Measurements from ENCODE around the gene SPOCK2. TPM values are rescaled to one million over a fixed set of nuclear protein-coding genes. Genes with fewer than 3 reads are reported as not detected.

Gene SPOCK2
- total and polyA plus RNA-seq, 10 of the 15 experiments (the other 5 are each of a cell fraction or from before 2014, with no cell fraction given) = 0.02 to 1.5 (median 0.58) TPM

DNA sequence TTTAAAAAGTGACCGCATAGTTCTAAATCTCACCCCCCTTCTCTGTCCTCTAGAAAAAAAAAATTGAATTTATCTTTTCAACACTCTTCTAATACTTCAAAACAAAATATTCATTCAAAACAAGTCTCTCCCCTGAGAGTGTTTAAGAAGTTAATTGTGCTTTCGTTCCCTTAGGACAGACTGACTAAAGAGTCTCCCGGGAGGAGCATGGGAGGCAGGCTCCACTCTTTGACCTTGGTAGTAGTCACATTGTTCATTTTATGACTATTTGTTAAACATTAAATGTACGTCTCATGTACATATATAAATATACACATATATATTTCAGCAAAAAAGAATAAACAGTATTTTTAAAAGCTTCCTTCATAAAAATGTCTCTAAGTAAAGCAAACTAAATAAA lies 35.3 kb upstream of the SPOCK2 start:
- RAD21 ChIA-PET (ENCODE audit: unreplicated experiment) = no interaction called here
- ATAC-seq (no peak), FAIRE-seq (no peak)

GRCh38 chr10:72122221-72122620 lies 33.9 kb upstream of the SPOCK2 start:
- H3K9me3 ChIP-seq (replicated peaks; ENCODE audit: control insufficient read depth, insufficient read depth, low read length) = no peaks in the 10 kb centered on the region; the same call in 2 of the 3 replicates
- no peak overlapping the region for H3K27ac ChIP-seq (ENCODE audit: control insufficient read depth, insufficient read depth)
- no peaks in the 10 kb centered on the region for H4K20me1 ChIP-seq (ENCODE audit: control insufficient read depth, insufficient read depth)
- H3K4me1 ChIP-seq (ENCODE audit: control insufficient read depth, insufficient read depth, low read length) = no peaks in the 10 kb centered on the region
- H3K27me3 ChIP-seq (replicated peaks in 1 of 2; ENCODE audit: control insufficient read depth in 2 of 2, insufficient read depth in 2 of 2, low read length in 1 of 2) = no peaks in the 10 kb centered on the region
- no peak overlapping the region for H2AFZ ChIP-seq (ENCODE audit: control insufficient read depth, low read depth, low read length)
- H3K4me3 ChIP-seq = no peak overlapping the region
- BruUV-seq (replicated peaks) = no TSS peak
- TF ChIP-seq, protein P1, sequence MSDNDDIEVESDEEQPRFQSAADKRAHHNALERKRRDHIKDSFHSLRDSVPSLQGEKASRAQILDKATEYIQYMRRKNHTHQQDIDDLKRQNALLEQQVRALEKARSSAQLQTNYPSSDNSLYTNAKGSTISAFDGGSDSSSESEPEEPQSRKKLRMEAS (IDR thresholded peaks at IDR 0.05; ENCODE audit: low read depth, low read length) = no peak
- TF ChIP-seq, protein P2, sequence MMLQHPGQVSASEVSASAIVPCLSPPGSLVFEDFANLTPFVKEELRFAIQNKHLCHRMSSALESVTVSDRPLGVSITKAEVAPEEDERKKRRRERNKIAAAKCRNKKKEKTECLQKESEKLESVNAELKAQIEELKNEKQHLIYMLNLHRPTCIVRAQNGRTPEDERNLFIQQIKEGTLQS (IDR thresholded peaks at IDR 0.05; ENCODE audit: borderline replicate concordance, extremely low read depth, low read depth, low read length) = no peak
- no peak for TF ChIP-seq SUPT20H (IDR thresholded peaks at IDR 0.05; ENCODE audit: borderline replicate concordance, control insufficient read depth, low read depth, low read length)
- no peak for TF ChIP-seq IKZF1 (conservative IDR thresholded peaks at IDR 0.05)
- TF ChIP-seq HDAC2 (IDR thresholded peaks at IDR 0.05) = no peak
- ChIA-PET SMC1A (ENCODE audit: uncharacterized antibody, unreplicated experiment) (interaction anchor here (0.8 to 1.4 kb wide), 4 partner anchors 10 to 165 kb away, joined by 3 to 5 read pairs (median 4); no protein-coding TSS in a partner anchor), POLR2A (interaction anchor here (0.6 to 1.0 kb wide), 2 partner anchors 83 to 355 kb away, joined by 3 read pairs; no protein-coding TSS in a partner anchor), RAD21 (ENCODE audit: unreplicated experiment) (no interaction called here), CTCF (interaction anchor here (0.6 to 3.0 kb wide), 4 partner anchors 10 to 226 kb away, joined by 3 to 13 read pairs (median 6); no protein-coding TSS in a partner anchor)
- no peak overlapping the region for H3K9ac ChIP-seq (ENCODE audit: control insufficient read depth, insufficient read depth, low read length)
- H3K79me2 ChIP-seq (ENCODE audit: control insufficient read depth, insufficient read depth, low read length) = no peaks in the 10 kb centered on the region
- ATAC-seq = no peak
- intact Hi-C loops (cut with micrococcal nuclease; ENCODE audit: unreplicated experiment) (no loop called here), in situ Hi-C loops (cut with MboI) (no loop called here)
- no peak for FAIRE-seq
- WGBS (ENCODE audit: insufficient coverage, insufficient replicate concordance, low lambda C conversion rate, missing lambda C conversion rate) = 100% methylated on average over 3 of the region's 4 CpGs
- no peak overlapping the region for H3K4me2 ChIP-seq (ENCODE audit: control insufficient read depth, insufficient read depth)
- H3K36me3 ChIP-seq (ENCODE audit: control insufficient read depth in 2 of 2, insufficient read depth in 2 of 2, low read length in 1 of 2) = peaks cover 0 to 6% of the 10 kb centered on the region in 2 experiments; a peak in 1 of 4 replicates
- no peak for DNase-seq (ENCODE audit: low read depth, low spot score)

More for the DNA sequence above, 35.3 kb upstream of the SPOCK2 start:
- no peak overlapping the region for H3K9ac ChIP-seq (ENCODE audit: control insufficient read depth, insufficient read depth, low read length)
- H3K4me1 ChIP-seq (ENCODE audit: control insufficient read depth, insufficient read depth, low read length) = no peaks in the 10 kb centered on the region
- H3K4me2 ChIP-seq (ENCODE audit: control insufficient read depth, insufficient read depth) = no peak overlapping the region
- SMC1A ChIA-PET (ENCODE audit: uncharacterized antibody, unreplicated experiment) = interaction anchor here (1.0 to 5.7 kb wide), 4 partner anchors 9 to 99 kb away, joined by 4 to 122 read pairs (median 6); no protein-coding TSS in a partner anchor
- no peak for TF ChIP-seq RBBP5 (conservative IDR thresholded peaks at IDR 0.05)
- no peak for TF ChIP-seq SUZ12 (IDR thresholded peaks at IDR 0.05; ENCODE audit: unreplicated experiment)
- TF ChIP-seq STAT3 (IDR thresholded peaks at IDR 0.05; ENCODE audit: low read depth, low read length) = no peak
- TF ChIP-seq SPI1 (IDR thresholded peaks at IDR 0.05; ENCODE audit: borderline replicate concordance, insufficient read depth, low read depth, low read length) = no peak
- TF ChIP-seq MYB (IDR thresholded peaks at IDR 0.05; ENCODE audit: borderline replicate concordance, low read depth, low read length) = no peak
- no peak for TF ChIP-seq SREBF1 (IDR thresholded peaks at IDR 0.05; ENCODE audit: low read length)
- CTCF ChIA-PET = interaction anchor here (1.3 to 5.6 kb wide), 2 partner anchors 99 to 155 kb away, joined by 4 to 113 read pairs; no protein-coding TSS in a partner anchor
- no peaks in the 10 kb centered on the region for H3K27me3 ChIP-seq (replicated peaks in 1 of 2; ENCODE audit: control insufficient read depth in 2 of 2, insufficient read depth in 2 of 2, low read length in 1 of 2)
- no TSS peak for BruUV-seq (replicated peaks)
- intact Hi-C loops (cut with micrococcal nuclease; ENCODE audit: unreplicated experiment) = no loop called here
- no peaks in the 10 kb centered on the region for H4K20me1 ChIP-seq (ENCODE audit: control insufficient read depth, insufficient read depth)
- H2AFZ ChIP-seq (ENCODE audit: control insufficient read depth, low read depth, low read length) = no peak overlapping the region
- in situ Hi-C loops (cut with MboI) = no loop called here
- WGBS (ENCODE audit: insufficient coverage, insufficient replicate concordance, low lambda C conversion rate, missing lambda C conversion rate) = 83% methylated on average over 4 of the region's 4 CpGs
- POLR2A ChIA-PET = no interaction called here
- DNase-seq (ENCODE audit: low read depth, low spot score) = no peak
- H3K9me3 ChIP-seq (replicated peaks; ENCODE audit: control insufficient read depth, insufficient read depth, low read length) = no peaks in the 10 kb centered on the region; the same call in 2 of the 3 replicates
- no peak overlapping the region for H3K27ac ChIP-seq (ENCODE audit: control insufficient read depth, insufficient read depth)
- H3K4me3 ChIP-seq = no peak overlapping the region
- no peaks in the 10 kb centered on the region for H3K79me2 ChIP-seq (ENCODE audit: control insufficient read depth, insufficient read depth, low read length)
- H3K36me3 ChIP-seq (ENCODE audit: control insufficient read depth in 2 of 2, insufficient read depth in 2 of 2, low read length in 1 of 2) = peaks cover 0 to 6% of the 10 kb centered on the region in 2 experiments; a peak in 2 of 4 replicates

Measured in GM12878 (cell line).